Activated naive CD4-positive, alpha-beta T cell treated with anti-CD3 and anti-CD28 coated beads, Interleukin-2, amount 50 U/mL, for 72 hours (primary cell): ENCODE results near the gene ZNF804B. TPM values are rescaled to one million over a fixed set of nuclear protein-coding genes. Genes with fewer than 3 reads are reported as not detected.

Source experiments
- ATAC-seq, 2 donors: fragments of 150-1000 bp; cut with Tn5 transposase; 2 replicates each; pipeline ENCODE4 v1.10.0; 2021; ENCODE audit warnings: mild to moderate bottlenecking in 2 of 2, moderate library complexity in 2 of 2
- DNase-seq, 2 donors: peaks; one replicate each; pipeline ENCODE4 v3.0.0; 2021 to 2022; ENCODE audit warnings: low spot score in 2 of 2
- H3K27ac Mint-ChIP-seq, 2 donors: one replicate each; pipeline ENCODE4 v1.8.0; 2022; ENCODE audit warnings: mild to moderate bottlenecking in 2 of 2, mixed read lengths in 2 of 2
- H3K36me3 Mint-ChIP-seq, 2 donors: one replicate each; pipeline ENCODE4 v1.8.0; 2022; ENCODE audit warnings: mixed read lengths in 2 of 2
- H3K9me3 Mint-ChIP-seq, 2 donors: one replicate each; pipeline ENCODE4 v1.8.0; 2022; ENCODE audit warnings: mixed read lengths in 2 of 2
- total RNA-seq, 2 donors: library from RNA; stranded (reverse); gene quantifications; one replicate each; pipeline ENCODE4 v1.2.3, GENCODE V29; 2022

The ZNF804B gene
- total RNA-seq, 2 donors from 2014 or later: not detected

GRCh38 chr7:88801046-88801445 lies 41.5 kb downstream of the ZNF804B start:
- no peaks in the 10 kb centered on the region for H3K36me3 Mint-ChIP-seq

DNA sequence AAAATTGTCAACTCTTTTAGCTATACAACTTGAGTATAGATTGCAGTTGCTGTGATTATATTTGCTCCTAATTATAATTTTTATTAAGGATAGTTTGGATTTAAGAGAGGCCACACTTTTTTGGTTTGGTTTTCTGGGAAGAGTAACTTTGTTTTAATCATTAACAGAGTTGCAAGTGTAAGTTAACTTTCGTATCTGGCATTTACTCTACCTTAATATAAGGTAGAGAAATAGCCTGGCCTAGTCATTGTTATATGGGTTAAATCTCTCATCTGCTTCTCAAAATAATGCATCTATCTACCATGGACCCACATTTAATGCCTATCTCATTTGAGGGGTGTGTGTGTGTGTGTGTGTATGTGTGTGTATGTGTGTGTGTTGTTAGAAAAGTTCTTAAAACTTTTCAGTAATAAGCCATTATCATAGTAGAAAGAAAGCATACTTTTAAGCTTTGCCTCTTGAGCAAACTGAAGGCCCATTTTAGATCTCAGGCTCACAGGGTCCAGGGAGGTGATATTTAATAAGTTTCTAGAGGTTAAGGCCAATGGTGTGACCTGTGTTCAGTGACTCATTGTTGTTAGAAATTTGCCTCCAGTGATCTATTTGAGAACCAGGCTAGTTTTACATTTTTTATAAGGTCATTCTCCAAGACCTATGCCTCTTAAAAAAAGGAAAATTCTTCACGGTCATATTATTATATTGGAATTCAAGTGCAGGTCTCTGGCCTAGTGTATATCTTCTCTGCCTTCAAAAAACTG lies 47.0 kb downstream of the ZNF804B start:
- ATAC-seq: no peak
- Mint-ChIP-seq H3K9me3 (no peaks in the 10 kb centered on the region), H3K36me3 (no peaks in the 10 kb centered on the region), H3K27ac (no peak overlapping the region)
- no peak for DNase-seq

More at GRCh38 chr7:88801046-88801445, 41.5 kb downstream of the ZNF804B start:
- ATAC-seq (no peak), DNase-seq (no peak)
- Mint-ChIP-seq H3K27ac (no peak overlapping the region), H3K9me3 (no peaks in the 10 kb centered on the region)

DNA sequence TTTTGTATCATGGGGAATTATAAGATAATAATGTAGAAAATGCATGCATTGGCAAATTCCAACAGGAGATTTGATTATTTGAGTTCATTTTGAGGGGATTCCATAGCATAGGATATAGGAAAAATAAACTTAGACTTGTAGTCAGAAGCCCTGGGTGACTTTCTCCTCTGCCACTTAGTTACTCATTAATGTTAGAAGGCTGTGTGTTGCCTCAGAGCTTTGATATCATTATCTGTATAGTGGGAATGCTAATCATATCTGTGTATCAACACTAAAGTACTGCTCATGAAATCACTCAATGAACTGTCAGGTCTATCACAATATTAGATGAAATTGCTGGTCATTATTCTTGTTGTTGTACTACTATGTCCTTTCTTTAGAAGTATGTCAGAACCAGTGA lies 59.1 kb downstream of the ZNF804B start:
- ATAC-seq: no peak
- H3K36me3 Mint-ChIP-seq: no peaks in the 10 kb centered on the region

GRCh38 chr7:88826222-88826621 lies 66.7 kb downstream of the ZNF804B start:
- Mint-ChIP-seq H3K27ac (no peak overlapping the region), H3K36me3 (peaks cover 0 to 6% of the 10 kb centered on the region in 2 donors), H3K9me3 (peaks cover 8 to 9% of the 10 kb centered on the region in 2 donors)
- no peak for DNase-seq
- ATAC-seq: no peak

More for the DNA sequence above, 59.1 kb downstream of the ZNF804B start:
- H3K9me3 Mint-ChIP-seq: peaks cover 0 to 3% of the 10 kb centered on the region in 2 donors
- no peak overlapping the region for H3K27ac Mint-ChIP-seq
- no peak for DNase-seq

DNA sequence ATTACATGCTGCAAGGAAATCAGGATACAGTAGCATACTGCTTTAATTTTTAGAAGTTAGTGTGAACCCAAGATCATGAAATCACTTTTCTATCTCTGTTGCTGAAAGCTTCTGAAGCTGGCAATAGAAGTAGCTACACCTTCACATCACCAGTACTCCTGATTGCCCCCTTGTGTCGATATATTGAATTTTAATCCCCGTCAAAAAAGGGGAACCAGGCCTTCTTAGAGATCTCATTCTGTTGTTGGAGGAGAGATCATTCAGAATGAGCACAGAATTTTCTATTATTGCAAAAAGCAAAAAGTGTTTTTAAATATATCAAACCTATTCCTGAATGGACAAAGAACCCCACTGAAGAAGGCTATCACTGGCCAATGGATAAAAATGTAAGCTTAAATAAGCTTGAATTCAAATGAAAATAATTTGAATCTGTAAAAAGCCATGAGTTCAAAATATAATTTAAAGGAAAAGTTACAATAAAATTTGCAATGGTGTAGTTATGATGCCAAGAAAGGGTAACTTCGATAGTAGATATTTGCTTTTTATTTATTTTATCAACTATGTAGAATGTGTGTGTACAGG lies 75.7 kb downstream of the ZNF804B start:
- no peaks in the 10 kb centered on the region for H3K36me3 Mint-ChIP-seq
- no peak overlapping the region for H3K27ac Mint-ChIP-seq
- peak in 1 of 2 donors; percentile 4 for DNase-seq
- H3K9me3 Mint-ChIP-seq: no peaks in the 10 kb centered on the region
- no peak for ATAC-seq

DNA sequence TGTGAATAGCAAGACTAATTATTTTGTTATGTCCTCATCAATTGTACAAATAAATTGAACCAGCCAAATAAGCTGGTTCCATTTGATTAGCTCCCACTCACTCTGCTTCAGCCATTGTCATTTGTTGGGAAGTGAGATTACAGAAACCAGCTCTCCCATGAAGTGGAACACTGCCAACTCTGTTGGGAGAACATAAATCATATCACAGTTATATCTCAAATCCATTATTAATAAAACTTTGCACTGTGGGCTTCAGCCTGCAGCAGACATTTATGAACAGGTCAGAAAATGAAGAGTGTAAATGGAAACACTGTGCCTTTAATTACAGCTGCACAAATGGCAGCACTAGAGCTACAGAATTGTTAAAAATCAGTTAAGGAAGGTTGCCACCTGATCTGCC lies 82.7 kb downstream of the ZNF804B start:
- DNase-seq: no peak
- Mint-ChIP-seq H3K36me3 (no peaks in the 10 kb centered on the region), H3K9me3 (no peaks in the 10 kb centered on the region), H3K27ac (no peak overlapping the region)
- ATAC-seq: no peak

DNA sequence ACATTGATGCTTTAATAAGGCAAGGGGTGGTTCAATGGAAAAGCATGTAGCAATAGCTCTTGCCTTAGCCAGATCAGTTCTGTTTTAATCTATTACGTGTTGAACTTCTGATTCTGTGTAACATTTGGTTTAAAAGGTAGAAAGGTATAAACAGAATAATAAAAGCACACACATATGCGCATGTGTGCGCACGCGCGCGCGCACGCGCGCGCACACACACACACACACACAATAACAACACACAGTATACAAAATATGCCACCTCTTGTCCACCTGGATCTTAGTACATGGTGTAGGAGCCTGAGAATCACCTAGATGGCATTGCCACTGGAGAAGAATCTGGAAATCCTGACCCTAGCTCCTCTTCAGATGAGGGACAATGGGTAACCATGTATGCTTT lies 85.6 kb downstream of the ZNF804B start:
- no peak for ATAC-seq
- Mint-ChIP-seq H3K27ac (no peak overlapping the region), H3K9me3 (no peaks in the 10 kb centered on the region), H3K36me3 (no peaks in the 10 kb centered on the region)
- no peak for DNase-seq

DNA sequence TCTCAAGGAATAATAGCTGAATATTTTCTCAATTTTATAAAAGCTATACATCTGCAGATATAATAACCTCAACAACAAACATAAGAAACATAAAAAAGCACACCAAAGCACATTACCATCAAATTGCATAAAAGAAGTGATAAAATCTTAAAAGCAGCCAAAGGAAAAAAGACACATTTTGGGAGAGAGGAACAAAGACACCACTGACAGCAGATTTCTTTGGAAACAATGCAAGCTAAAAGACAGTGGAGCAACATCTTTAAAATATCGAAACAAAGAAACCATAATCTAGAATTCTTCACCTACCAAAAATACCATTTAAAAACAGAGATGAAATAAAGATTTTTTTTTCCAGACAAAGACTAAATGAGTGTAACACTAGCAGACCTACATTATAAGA lies 91.7 kb downstream of the ZNF804B start:
- DNase-seq: no peak
- Mint-ChIP-seq H3K9me3 (peaks cover 0 to 5% of the 10 kb centered on the region in 2 donors), H3K36me3 (no peaks in the 10 kb centered on the region), H3K27ac (no peak overlapping the region)
- ATAC-seq: no peak

DNA sequence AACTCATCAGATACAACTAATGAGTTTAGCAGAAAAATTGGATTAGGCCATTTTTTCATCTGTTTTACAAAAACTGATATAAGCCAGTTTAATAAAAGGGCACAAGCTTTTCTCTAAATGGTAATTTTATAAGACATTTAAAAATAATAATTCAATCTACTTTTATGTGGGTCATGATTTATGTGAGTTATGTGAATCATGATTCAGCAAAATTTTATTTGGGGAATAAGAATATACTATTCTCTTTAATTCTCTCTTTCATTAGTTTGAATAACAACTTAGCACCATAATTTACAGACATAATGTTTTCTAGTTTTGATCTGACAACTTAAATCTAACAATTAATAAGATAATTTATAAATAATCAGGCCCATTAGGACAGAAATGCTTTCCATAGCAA lies 99.8 kb downstream of the ZNF804B start:
- DNase-seq: no peak
- ATAC-seq: no peak
- Mint-ChIP-seq H3K27ac (no peak overlapping the region), H3K36me3 (no peaks in the 10 kb centered on the region), H3K9me3 (peaks cover 4 to 12% of the 10 kb centered on the region in 2 donors)

GRCh38 chr7:88866265-88866863 lies 106.9 kb downstream of the ZNF804B start:
- no peaks in the 10 kb centered on the region for H3K36me3 Mint-ChIP-seq
- no peak for DNase-seq
- H3K27ac Mint-ChIP-seq: no peak overlapping the region
- no peak for ATAC-seq
- peaks cover 4 to 8% of the 10 kb centered on the region in 2 donors for H3K9me3 Mint-ChIP-seq

DNA sequence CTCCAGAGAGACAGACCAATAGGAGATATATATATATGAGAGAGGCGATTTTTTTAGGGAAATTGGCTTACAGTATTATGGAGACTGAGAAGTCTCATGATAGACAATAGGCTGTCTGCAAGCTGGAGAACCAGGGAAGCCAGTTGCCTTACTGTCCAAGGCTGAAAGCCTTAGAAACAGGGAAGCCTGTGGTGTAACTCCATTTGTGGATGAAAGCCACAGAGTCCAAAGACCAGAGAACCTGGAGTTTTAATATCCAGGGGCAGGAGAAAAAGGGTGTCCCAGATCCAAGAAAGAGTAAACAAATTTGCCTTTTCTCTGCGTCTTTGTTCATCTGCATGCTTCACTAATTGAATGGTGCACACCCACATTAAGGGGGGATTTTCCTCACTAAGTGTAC lies 107.7 kb downstream of the ZNF804B start:
- ATAC-seq (no peak), DNase-seq (no peak)
- peaks cover 4 to 8% of the 10 kb centered on the region in 2 donors for H3K9me3 Mint-ChIP-seq
- H3K27ac Mint-ChIP-seq: no peak overlapping the region
- H3K36me3 Mint-ChIP-seq: no peaks in the 10 kb centered on the region

DNA sequence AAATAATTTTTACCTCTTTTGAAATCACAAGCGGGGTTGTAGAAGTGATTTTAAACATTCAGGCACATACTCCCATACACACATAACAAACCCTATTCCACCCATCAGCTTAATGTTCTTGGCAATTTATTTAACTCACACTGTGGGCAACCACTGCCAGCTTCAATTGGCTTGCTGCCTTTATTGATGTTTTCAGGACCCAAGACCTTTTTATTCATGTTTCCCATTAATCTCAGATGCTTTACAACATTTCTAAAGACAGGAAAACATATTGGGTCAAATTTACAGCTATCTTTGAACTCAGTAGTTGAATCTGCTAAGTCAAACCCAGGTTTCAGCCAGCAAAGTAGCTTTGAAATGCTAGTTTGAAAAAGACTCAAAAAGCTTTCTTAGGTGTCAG lies 109.0 kb downstream of the ZNF804B start:
- DNase-seq: no peak
- Mint-ChIP-seq H3K9me3 (peaks cover 4% of the 10 kb centered on the region in 2 donors), H3K27ac (no peak overlapping the region), H3K36me3 (no peaks in the 10 kb centered on the region)
- ATAC-seq: no peak

DNA sequence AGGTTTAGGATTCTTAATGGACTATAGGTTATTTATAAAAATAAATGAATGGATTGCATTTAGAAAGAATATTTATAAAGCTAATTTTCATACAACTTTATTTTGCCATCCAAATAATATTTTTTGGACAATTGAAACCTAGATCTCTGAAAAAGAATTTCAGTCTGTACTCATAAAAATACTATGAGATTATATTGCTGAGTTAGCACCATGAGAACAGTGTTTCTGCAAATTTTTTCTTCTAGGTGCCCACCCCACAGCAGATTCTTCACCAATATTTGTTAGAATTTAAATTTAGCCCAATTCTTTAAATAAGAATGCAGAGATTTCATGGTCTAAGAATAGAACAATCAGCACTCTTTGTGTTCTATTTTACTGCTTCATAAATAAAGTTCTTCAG lies 121.6 kb downstream of the ZNF804B start:
- DNase-seq: no peak
- H3K27ac Mint-ChIP-seq: no peak overlapping the region
- no peaks in the 10 kb centered on the region for H3K36me3 Mint-ChIP-seq
- H3K9me3 Mint-ChIP-seq: no peaks in the 10 kb centered on the region
- ATAC-seq: no peak

GRCh38 chr7:88885131-88885530 lies 125.6 kb downstream of the ZNF804B start:
- H3K9me3 Mint-ChIP-seq: no peaks in the 10 kb centered on the region
- H3K27ac Mint-ChIP-seq: no peak overlapping the region

GRCh38 chr7:88888684-88889083 lies 129.2 kb downstream of the ZNF804B start:
- Mint-ChIP-seq H3K9me3 (no peaks in the 10 kb centered on the region), H3K27ac (no peak overlapping the region), H3K36me3 (no peaks in the 10 kb centered on the region)

More at GRCh38 chr7:88885131-88885530, 125.6 kb downstream of the ZNF804B start:
- ATAC-seq (no peak), DNase-seq (no peak)
- H3K36me3 Mint-ChIP-seq: no peaks in the 10 kb centered on the region

GRCh38 chr7:88910516-88910915 lies 151.0 kb downstream of the ZNF804B start:
- Mint-ChIP-seq H3K9me3 (no peaks in the 10 kb centered on the region), H3K27ac (no peak overlapping the region), H3K36me3 (no peaks in the 10 kb centered on the region)
- ATAC-seq (no peak), DNase-seq (no peak)

More at GRCh38 chr7:88888684-88889083, 129.2 kb downstream of the ZNF804B start:
- ATAC-seq: no peak
- no peak for DNase-seq

DNA sequence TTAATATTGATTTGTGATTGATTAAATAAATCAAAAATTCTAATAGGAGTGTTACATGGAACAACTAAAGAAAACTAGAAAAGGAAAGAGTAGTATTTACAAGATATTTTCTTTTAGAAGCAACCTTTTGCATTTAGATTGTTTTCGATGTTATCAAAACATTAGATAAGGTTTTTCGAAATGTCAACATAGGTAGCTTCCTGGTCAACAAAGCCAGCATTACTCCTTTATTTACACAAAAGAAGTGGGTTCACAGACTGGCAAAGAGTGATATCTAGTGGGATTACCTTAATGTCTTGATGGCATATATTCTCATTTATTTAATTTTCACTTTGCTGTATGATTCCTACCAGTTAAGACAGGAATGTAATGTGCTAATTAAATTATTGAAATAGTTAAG lies 153.4 kb downstream of the ZNF804B start:
- Mint-ChIP-seq H3K9me3 (no peaks in the 10 kb centered on the region), H3K27ac (no peak overlapping the region), H3K36me3 (no peaks in the 10 kb centered on the region)
- ATAC-seq (no peak), DNase-seq (no peak)

DNA sequence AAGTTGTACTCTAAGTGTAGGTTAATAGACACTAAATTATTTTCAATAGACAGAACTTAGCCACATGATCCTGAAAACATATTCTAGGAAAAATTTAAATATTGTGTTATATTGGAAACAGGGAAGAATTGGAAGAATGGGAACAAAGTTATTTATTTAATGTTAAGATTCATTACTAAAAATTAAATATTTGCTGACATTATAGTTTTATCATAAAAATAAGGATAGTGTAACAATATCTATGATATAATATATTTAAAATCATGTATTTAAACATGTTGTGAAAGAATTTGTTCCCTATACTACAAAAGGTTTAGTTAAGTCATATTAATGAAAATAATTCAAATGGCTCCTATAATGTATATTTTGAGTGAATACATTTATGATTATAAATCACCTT lies 156.1 kb downstream of the ZNF804B start:
- H3K27ac Mint-ChIP-seq: no peak overlapping the region
- no peak for ATAC-seq
- no peaks in the 10 kb centered on the region for H3K9me3 Mint-ChIP-seq
- H3K36me3 Mint-ChIP-seq: no peaks in the 10 kb centered on the region
- no peak for DNase-seq
